GM12878 (cell line): Measurements from ENCODE around the gene USP11. TPM values are rescaled to one million over a fixed set of nuclear protein-coding genes. Genes with fewer than 3 reads are reported as not detected.

ENCODE experiments used
- BACH1 ChIP-seq: fragments of 450-650 bp; IDR thresholded peaks from 2 replicates; pipeline ENCODE4 v1.6.1; 2017; ENCODE audit warnings: mild to moderate bottlenecking, borderline replicate concordance
- BCLAF1 ChIP-seq: fragments of 450-650 bp; IDR thresholded peaks from 2 replicates; pipeline ENCODE4 v1.6.1; 2017; ENCODE audit warnings: antibody characterized with exemption, mild to moderate bottlenecking, moderate library complexity
- ELK1 ChIP-seq: IDR thresholded peaks from 2 replicates; pipeline ENCODE4 v1.6.1; 2012; ENCODE audit warnings: low read depth, low read length, improper control_type of control experiment
- NR2C2 ChIP-seq: IDR thresholded peaks from 2 replicates; pipeline ENCODE4 v1.6.1; 2011; ENCODE audit warnings: borderline replicate concordance, low read depth; ENCODE audit not compliant: control insufficient read depth, insufficient read length
- RAD51 ChIP-seq: fragments of 450-650 bp; IDR thresholded peaks from 2 replicates; pipeline ENCODE4 v1.6.1; 2016; ENCODE audit warnings: moderate library complexity, mild to moderate bottlenecking, inconsistent platforms
- YBX1 ChIP-seq: fragments of 450-650 bp; IDR thresholded peaks from 2 replicates; pipeline ENCODE4 v1.6.1; 2016; ENCODE audit warnings: antibody characterized with exemption
- ZNF274 ChIP-seq: IDR thresholded peaks from one replicate; pipeline ENCODE4 v1.8.0; 2011; ENCODE audit not compliant: insufficient read length, insufficient read depth
- polyA plus RNA-seq, 11 experiments: library from polyadenylated mRNA; depleted of rRNA in 4 of 11; unstranded in 6 of 11; stranded (reverse) in 5 of 11; fragments of >200 nt; fragmentation: Nextera tagmentation in 4 of 11; fragmentation: Illumina TruSeq in 1 of 11; extraction: Ambion mirVana in 4 of 11; extraction: Trizol in 1 of 11; gene quantifications; 1 replicate in 1 of 11; 2 replicates in 10 of 11; pipeline versions ENCODE4 v1.2.1 to v1.2.3, GENCODE V29; 2011 to 2016; ENCODE audit warnings: inconsistent platforms in 2 of 11, missing spikeins in 2 of 11, low read depth in 1 of 11
- total RNA-seq, 4 experiments: library from RNA; depleted of rRNA in 3 of 4; stranded (reverse); fragments of >200 nt in 3 of 4; fragmentation: Illumina TruSeq in 1 of 4; extraction: Trizol in 1 of 4; gene quantifications; 2 replicates each; pipeline versions ENCODE4 v1.2.1 to v1.2.3, GENCODE V29; 2013 to 2021
- TF ChIP-seq, protein P1 (sequence below): fragments of 450-650 bp; IDR thresholded peaks from 2 replicates; pipeline ENCODE4 v1.6.1; 2016; ENCODE audit warnings: mild to moderate bottlenecking, moderate library complexity, borderline replicate concordance
- TF ChIP-seq, protein P2 (sequence below): IDR thresholded peaks from 2 replicates; pipeline ENCODE4 v1.6.1; 2011; ENCODE audit warnings: low read depth, mild to moderate bottlenecking, low read length, moderate library complexity, borderline replicate concordance; ENCODE audit errors: extremely low read depth
- TF ChIP-seq, protein P3 (sequence below): fragments of 450-650 bp; IDR thresholded peaks from 2 replicates; pipeline ENCODE4 v1.6.1; 2018; ENCODE audit warnings: borderline replicate concordance, mild to moderate bottlenecking; ENCODE audit not compliant: partially characterized antibody

Gene USP11
- total and polyA plus RNA-seq, 10 of the 15 experiments (the other 5 are each of a cell fraction or from before 2014, with no cell fraction given): 3.3 to 44.0 (median 20.9) TPM

DNA sequence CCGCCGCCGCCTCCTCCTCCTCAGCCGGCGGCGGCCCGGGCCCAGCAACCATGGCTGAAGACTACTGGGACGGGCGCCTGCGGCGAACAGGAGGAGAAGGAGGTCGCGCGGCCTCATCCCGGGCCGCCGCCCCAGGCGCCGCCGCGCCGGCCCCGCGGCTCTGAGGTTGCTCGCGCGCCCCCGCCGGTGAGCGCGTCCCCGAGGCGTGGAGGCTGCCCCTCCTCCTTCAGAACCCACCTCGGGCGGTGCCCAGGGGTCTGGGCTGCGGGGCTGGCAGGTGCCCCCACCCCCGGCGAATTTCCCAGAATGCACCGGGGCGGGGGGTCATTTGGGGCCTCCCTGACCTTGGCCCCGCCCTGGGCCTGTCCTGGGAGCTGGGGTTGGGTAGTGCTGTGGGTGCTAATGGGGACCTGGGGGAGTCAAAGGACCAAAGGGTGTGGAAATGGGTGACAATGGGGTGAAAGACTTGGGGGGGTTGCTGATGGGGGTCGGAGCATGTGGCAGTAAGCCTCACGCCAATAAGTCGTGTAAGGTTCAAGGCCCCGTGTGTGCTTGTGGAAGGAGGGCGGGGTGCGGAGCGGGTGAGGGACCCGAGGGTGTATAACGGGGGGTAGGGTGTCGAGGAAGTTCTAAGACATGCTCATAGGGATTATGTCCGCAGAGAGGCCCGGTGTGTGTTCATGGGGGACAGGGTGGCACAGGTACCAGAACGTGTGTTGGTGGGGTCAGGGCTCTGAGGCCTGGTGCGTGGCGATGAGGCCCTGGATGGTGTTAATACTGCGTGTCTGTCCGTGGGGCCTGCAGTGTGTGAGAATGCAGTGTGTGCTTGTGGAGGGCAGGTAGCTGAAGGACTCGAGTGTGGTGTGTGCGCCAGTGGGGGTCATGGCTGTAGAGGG lies 13.6 kb upstream of the USP11 start (continued):
- TF ChIP-seq, protein P1, sequence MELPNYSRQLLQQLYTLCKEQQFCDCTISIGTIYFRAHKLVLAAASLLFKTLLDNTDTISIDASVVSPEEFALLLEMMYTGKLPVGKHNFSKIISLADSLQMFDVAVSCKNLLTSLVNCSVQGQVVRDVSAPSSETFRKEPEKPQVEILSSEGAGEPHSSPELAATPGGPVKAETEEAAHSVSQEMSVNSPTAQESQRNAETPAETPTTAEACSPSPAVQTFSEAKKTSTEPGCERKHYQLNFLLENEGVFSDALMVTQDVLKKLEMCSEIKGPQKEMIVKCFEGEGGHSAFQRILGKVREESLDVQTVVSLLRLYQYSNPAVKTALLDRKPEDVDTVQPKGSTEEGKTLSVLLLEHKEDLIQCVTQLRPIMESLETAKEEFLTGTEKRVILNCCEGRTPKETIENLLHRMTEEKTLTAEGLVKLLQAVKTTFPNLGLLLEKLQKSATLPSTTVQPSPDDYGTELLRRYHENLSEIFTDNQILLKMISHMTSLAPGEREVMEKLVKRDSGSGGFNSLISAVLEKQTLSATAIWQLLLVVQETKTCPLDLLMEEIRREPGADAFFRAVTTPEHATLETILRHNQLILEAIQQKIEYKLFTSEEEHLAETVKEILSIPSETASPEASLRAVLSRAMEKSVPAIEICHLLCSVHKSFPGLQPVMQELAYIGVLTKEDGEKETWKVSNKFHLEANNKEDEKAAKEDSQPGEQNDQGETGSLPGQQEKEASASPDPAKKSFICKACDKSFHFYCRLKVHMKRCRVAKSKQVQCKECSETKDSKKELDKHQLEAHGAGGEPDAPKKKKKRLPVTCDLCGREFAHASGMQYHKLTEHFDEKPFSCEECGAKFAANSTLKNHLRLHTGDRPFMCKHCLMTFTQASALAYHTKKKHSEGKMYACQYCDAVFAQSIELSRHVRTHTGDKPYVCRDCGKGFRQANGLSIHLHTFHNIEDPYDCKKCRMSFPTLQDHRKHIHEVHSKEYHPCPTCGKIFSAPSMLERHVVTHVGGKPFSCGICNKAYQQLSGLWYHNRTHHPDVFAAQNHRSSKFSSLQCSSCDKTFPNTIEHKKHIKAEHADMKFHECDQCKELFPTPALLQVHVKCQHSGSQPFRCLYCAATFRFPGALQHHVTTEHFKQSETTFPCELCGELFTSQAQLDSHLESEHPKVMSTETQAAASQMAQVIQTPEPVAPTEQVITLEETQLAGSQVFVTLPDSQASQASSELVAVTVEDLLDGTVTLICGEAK: no peak
- TF ChIP-seq, protein P2, sequence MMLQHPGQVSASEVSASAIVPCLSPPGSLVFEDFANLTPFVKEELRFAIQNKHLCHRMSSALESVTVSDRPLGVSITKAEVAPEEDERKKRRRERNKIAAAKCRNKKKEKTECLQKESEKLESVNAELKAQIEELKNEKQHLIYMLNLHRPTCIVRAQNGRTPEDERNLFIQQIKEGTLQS: no peak
- TF ChIP-seq YBX1: no peak
- TF ChIP-seq ELK1: no peak
- peak; percentile 24; the same call in 1 of the 2 replicates for TF ChIP-seq BACH1
- TF ChIP-seq BCLAF1: no peak
- TF ChIP-seq NR2C2: no peak
- TF ChIP-seq ZNF274: no peak
- no peak for TF ChIP-seq RAD51
- TF ChIP-seq, protein P3, sequence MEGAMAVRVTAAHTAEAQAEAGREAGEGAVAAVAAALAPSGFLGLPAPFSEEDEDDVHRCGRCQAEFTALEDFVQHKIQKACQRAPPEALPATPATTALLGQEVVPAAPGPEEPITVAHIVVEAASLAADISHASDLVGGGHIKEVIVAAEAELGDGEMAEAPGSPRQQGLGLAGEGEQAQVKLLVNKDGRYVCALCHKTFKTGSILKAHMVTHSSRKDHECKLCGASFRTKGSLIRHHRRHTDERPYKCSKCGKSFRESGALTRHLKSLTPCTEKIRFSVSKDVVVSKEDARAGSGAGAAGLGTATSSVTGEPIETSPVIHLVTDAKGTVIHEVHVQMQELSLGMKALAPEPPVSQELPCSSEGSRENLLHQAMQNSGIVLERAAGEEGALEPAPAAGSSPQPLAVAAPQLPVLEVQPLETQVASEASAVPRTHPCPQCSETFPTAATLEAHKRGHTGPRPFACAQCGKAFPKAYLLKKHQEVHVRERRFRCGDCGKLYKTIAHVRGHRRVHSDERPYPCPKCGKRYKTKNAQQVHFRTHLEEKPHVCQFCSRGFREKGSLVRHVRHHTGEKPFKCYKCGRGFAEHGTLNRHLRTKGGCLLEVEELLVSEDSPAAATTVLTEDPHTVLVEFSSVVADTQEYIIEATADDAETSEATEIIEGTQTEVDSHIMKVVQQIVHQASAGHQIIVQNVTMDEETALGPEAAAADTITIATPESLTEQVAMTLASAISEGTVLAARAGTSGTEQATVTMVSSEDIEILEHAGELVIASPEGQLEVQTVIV: no peak
